Ascending aorta (tissue), 2 donors: ENCODE results near the gene GJC3. TPM values are rescaled to one million over a fixed set of nuclear protein-coding genes. Genes with fewer than 3 reads are reported as not detected.

Source experiments
- DNase-seq, 2 donors: peaks; one replicate each; pipeline ENCODE4 v3.0.0-alpha.2; 2019; ENCODE audit warnings: low spot score in 2 of 2
- H3K27ac ChIP-seq, 2 donors: fragments of 200-600 bp; sonication (generic); one replicate each; pipeline ENCODE4 v1.5.1; 2016 to 2017; ENCODE audit warnings: mild to moderate bottlenecking in 1 of 2
- H3K27me3 ChIP-seq: fragments of 200-600 bp; sonication (generic); one replicate; pipeline ENCODE4 v1.5.1; 2017
- H3K36me3 ChIP-seq, 2 donors: fragments of 200-600 bp; sonication (generic); one replicate each; pipeline ENCODE4 v1.5.1; 2016
- H3K4me1 ChIP-seq, 2 donors: fragments of 200-600 bp; sonication (generic); one replicate each; pipeline ENCODE4 v1.5.1; 2016 to 2017; ENCODE audit warnings: mild to moderate bottlenecking in 1 of 2
- H3K4me3 ChIP-seq, 2 donors: fragments of 200-600 bp; sonication (generic); one replicate each; pipeline ENCODE4 v1.5.1; 2016 to 2017; ENCODE audit warnings: mild to moderate bottlenecking in 1 of 2
- H3K9me3 ChIP-seq, 2 donors: fragments of 200-600 bp; sonication (generic); one replicate each; pipeline ENCODE4 v1.5.1; 2016
- intact Hi-C: fragments of 100-400 bp; cut with DNase I; formaldehyde crosslinking; loops from one replicate; pipeline ENCODE4 v1.15.1; 2023
- total RNA-seq: library from RNA; depleted of rRNA; stranded (reverse); fragments of >200 nt; gene quantifications from one replicate; pipeline ENCODE4 v1.1.0, GENCODE V29; 2016
- TF ChIP-seq, protein P1 (sequence below), 3 experiments: fragments of 200-600 bp in 2 of 3; fragments of 450-650 bp in 1 of 3; sonication (generic) in 2 of 3; IDR thresholded peaks; one replicate each; pipeline ENCODE4 v1.5.1; 2016 to 2019; ENCODE audit warnings: antibody characterized with exemption in 3 of 3, mild to moderate bottlenecking in 1 of 3, moderate library complexity in 1 of 3

Gene GJC3
- total RNA-seq, 1 donor from 2014 or later = not detected

DNA sequence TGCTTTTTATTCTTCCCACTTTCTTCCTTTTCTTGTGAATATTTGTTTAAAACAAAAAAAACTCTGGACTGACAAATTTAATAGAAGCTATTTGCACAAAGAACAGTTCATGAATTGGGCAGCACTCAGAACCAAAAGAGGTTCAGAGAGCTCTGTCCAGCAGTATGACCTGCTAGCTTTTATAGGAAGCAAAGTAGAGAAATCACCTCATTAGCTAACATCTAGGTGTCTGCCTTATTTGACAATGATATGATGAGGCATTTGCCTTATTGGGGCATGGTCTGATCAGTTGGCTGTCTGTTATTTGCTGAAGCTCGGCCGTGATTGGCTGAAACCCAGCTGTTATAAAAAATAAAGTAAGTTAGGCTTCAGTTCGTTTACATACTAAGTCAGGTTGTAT lies 9.3 kb downstream of the GJC3 start:
- TF ChIP-seq, protein P1, sequence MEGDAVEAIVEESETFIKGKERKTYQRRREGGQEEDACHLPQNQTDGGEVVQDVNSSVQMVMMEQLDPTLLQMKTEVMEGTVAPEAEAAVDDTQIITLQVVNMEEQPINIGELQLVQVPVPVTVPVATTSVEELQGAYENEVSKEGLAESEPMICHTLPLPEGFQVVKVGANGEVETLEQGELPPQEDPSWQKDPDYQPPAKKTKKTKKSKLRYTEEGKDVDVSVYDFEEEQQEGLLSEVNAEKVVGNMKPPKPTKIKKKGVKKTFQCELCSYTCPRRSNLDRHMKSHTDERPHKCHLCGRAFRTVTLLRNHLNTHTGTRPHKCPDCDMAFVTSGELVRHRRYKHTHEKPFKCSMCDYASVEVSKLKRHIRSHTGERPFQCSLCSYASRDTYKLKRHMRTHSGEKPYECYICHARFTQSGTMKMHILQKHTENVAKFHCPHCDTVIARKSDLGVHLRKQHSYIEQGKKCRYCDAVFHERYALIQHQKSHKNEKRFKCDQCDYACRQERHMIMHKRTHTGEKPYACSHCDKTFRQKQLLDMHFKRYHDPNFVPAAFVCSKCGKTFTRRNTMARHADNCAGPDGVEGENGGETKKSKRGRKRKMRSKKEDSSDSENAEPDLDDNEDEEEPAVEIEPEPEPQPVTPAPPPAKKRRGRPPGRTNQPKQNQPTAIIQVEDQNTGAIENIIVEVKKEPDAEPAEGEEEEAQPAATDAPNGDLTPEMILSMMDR (IDR thresholded peaks at IDR 0.05) = no peak
- intact Hi-C loops = no loop called here
- Histone ChIP-seq H3K27me3 (no peaks in the 10 kb centered on the region), H3K4me1 (peaks cover 19 to 26% of the 10 kb centered on the region in 2 donors), H3K4me3 (peak overlapping the region; percentile 87 to 94), H3K27ac (peak overlapping the region; percentile 93 to 96), H3K36me3 (peaks cover 0 to 7% of the 10 kb centered on the region in 2 donors), H3K9me3 (no peaks in the 10 kb centered on the region)
- DNase-seq = no peak

DNA sequence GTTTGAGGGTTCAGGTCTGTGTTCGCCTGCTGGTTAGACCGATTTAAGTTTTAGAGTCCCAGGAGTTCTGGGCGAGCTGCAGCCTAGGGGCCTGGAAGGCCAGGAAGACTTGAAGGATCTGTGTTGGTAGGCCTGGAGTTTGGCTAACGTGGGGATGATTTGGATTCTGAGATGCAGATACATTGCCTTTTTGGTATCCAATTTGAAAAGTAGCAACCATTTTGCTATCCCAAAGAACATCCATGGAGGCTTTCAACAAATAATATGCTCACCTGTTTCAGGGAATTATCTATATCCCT lies 9.7 kb downstream of the GJC3 start:
- H3K36me3 ChIP-seq = peaks cover 0 to 7% of the 10 kb centered on the region in 2 donors
- H3K27ac ChIP-seq = peak overlapping the region; percentile 93 to 96
- H3K4me1 ChIP-seq = peaks cover 19 to 26% of the 10 kb centered on the region in 2 donors
- no peak for DNase-seq
- no peaks in the 10 kb centered on the region for H3K27me3 ChIP-seq
- H3K4me3 ChIP-seq = peak overlapping the region; percentile 87 to 94
- intact Hi-C loops = loop anchor here (2.0 to 10.0 kb wide), 5 partner anchors 59 to 1325 kb away; partner anchors contain the start of genes FIS1, ZNF3, ZNF655 and ZSCAN25
- H3K9me3 ChIP-seq = no peaks in the 10 kb centered on the region
- TF ChIP-seq, protein P1 (IDR thresholded peaks at IDR 0.05) = no peak

DNA sequence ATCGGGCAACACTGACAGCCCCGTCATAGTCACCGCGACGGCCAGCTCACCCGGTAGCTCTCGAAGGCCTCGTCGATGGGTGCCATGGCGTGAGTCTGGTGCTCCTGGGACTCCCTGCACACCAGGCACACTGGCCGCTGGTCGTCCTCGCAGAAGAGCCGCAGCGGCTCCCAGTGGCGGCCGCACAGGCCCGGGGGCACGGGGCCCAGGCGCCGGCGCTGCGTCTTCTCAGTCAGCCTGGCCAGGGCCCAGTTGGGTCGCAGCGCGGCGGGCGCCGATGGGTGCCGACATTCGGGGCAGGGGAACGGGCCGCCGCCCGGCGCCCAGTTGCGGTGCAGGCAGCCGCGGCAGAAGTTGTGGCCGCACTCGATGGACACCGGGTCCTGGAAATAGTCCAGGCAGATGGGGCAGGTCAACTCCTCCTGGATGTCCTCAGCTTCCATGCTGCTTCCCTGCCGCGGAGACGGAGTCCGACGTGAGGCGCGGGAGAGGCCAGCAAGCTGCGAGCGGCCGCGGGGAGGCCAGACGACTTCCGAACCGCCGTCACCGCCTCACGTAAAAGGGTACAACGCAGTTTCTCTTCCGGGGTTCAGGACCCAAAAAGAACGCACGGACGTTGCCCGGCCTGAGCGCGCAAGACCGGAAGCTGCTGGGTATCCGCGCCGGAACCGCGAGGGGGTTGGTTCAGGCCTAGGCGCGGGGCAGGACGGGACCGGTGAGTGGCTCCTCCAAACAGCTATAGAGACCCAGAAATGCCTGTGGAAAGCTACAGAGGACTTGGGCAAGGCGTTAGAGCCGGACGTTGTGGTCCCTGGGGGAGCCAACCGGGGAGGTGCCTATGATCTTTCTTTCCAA lies 10.2 kb downstream of the GJC3 start, which contains the start of gene TRIM4:
TSS of gene TRIM4 (minus strand) at position 572 of the 855 bp plus-strand sequence. CDS start at position 443, 129 bp downstream.
- Histone ChIP-seq H3K36me3 (peaks cover 0 to 7% of the 10 kb centered on the region in 2 donors), H3K9me3 (no peaks in the 10 kb centered on the region), H3K27ac (peak within 1 kb of the TSS; percentile 93 to 96), H3K4me1 (peaks cover 19 to 26% of the 10 kb centered on the region in 2 donors), H3K27me3 (no peaks in the 10 kb centered on the region), H3K4me3 (peak within 1 kb of the TSS; percentile 87 to 94)
- DNase-seq = peak; percentile 79 to 96
- TF ChIP-seq, protein P1 (IDR thresholded peaks at IDR 0.05) = peak in 2 of 3 experiments; percentile 28 to 40
- intact Hi-C loops = loop anchor here (2.0 to 10.0 kb wide), 5 partner anchors 58 to 1326 kb away; partner anchors contain the start of genes FIS1, ZNF3, ZNF655 and ZSCAN25

DNA sequence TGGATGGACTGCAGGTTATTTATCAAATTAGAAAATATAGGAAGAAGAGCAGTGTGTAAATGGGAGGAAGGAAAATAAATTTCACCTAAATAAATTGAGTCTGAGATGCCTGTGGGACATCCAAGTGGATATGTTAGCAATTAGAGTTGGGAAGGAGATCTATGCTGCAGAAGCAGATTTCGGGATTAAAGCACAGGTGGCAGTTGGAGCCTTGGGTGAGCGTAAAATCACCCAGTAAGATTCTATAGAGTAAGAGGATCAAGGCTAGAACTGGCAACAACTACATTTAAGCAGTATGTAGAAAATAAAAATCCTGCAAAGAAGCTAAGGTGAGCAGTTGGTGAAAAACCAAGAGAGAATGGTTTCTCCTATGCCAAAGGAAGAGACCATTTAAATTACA lies 18.4 kb downstream of the GJC3 start:
- DNase-seq = no peak
- TF ChIP-seq, protein P1 (IDR thresholded peaks at IDR 0.05) = no peak
- Histone ChIP-seq H3K4me1 (no peaks in the 10 kb centered on the region), H3K27ac (no peak overlapping the region), H3K27me3 (no peaks in the 10 kb centered on the region), H3K4me3 (no peak overlapping the region), H3K9me3 (no peaks in the 10 kb centered on the region), H3K36me3 (peaks cover 35 to 40% of the 10 kb centered on the region in 2 donors)
- intact Hi-C loops = loop anchor here (10.0 kb wide), 1 partner anchor 1334 kb away; the partner anchor contains the start of gene FIS1

DNA sequence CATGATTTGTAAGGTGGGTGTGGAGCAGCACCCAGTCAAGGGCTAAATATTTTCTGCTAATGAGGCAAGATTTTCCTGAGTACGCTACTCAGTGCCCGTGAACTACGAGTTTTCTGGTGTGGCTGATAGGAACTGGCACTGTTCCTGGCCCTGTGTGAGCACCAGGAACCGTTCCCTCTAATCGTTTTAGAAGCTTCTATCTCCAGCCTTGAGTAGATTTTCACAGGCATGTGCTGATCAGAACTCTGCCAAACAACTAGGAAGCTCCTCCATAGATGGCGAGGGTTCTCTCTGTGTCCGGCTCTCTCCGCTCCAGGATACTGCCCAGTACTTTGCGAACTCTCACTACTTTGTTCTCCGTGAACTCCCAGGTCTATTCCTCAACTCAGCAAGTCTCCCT lies 27.8 kb downstream of the GJC3 start:
- H3K27ac ChIP-seq = no peak overlapping the region
- H3K36me3 ChIP-seq = peaks cover 52 to 71% of the 10 kb centered on the region in 2 donors
- TF ChIP-seq, protein P1 (IDR thresholded peaks at IDR 0.05) = no peak
- no peak overlapping the region for H3K4me3 ChIP-seq
- DNase-seq = no peak
- H3K27me3 ChIP-seq = no peaks in the 10 kb centered on the region
- intact Hi-C loops = no loop called here
- no peaks in the 10 kb centered on the region for H3K4me1 ChIP-seq
- no peaks in the 10 kb centered on the region for H3K9me3 ChIP-seq
